GM18868 (cell line): ENCODE results near the gene DDX51.

ENCODE experiments used
- ATAC-seq: cut with Tn5 transposase; IDR thresholded peaks from one replicate; pipeline ENCODE4 v1.9.1; 2021; ENCODE audit warnings: mild to moderate bottlenecking, moderate library complexity; ENCODE audit not compliant: unreplicated experiment

The DDX51 gene, protein sequence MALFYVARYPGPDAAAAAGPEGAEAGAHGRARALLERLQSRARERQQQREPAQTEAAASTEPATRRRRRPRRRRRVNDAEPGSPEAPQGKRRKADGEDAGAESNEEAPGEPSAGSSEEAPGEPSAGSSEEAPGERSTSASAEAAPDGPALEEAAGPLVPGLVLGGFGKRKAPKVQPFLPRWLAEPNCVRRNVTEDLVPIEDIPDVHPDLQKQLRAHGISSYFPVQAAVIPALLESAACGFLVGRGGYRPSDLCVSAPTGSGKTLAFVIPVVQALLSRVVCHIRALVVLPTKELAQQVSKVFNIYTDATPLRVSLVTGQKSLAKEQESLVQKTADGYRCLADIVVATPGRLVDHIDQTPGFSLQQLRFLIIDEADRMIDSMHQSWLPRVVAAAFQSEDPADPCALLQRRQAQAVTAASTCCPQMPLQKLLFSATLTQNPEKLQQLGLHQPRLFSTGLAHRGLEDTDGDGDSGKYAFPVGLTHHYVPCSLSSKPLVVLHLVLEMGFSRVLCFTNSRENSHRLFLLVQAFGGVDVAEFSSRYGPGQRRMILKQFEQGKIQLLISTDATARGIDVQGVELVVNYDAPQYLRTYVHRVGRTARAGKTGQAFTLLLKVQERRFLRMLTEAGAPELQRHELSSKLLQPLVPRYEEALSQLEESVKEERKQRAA

DNA sequence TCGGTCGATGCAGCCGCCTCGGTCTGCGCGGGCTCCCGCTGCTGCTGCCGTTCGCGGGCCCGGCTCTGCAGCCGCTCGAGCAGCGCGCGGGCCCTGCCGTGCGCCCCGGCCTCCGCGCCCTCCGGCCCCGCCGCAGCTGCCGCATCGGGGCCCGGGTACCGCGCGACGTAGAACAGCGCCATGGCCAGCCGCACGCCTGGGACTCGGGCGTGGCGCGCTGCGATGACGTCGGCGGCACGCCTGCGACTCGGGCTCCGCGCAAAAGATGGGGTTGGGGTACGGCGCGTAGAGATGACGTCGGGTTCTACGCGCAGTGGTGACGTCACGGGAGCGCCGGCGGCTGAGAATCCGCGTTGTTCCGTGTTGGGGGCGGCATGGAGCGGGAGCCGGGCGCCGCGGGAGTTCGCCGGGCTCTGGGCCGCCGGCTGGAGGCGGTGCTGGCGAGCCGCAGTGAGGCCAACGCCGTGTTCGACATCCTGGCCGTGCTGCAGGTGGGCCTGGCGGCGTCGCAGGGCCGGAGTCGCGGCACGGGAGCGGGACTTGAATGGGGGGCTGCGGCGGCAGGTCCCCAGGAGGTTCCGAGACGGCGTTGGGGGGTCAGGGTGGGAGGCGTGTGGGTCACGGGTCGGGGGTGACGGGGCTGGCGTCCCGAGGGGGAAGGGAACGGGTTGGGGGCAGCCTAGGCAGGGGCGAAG lies at the start of gene DDX51, which contains the start of gene NOC4L:
DDX51 (minus strand) TSS at position 205 of the 695 bp plus-strand sequence; CDS start at position 182, 23 bp downstream.
NOC4L (plus strand) TSS at position 343 of the 695 bp plus-strand sequence; CDS start at position 375, 32 bp downstream.
- peak; percentile 87 for ATAC-seq

DNA sequence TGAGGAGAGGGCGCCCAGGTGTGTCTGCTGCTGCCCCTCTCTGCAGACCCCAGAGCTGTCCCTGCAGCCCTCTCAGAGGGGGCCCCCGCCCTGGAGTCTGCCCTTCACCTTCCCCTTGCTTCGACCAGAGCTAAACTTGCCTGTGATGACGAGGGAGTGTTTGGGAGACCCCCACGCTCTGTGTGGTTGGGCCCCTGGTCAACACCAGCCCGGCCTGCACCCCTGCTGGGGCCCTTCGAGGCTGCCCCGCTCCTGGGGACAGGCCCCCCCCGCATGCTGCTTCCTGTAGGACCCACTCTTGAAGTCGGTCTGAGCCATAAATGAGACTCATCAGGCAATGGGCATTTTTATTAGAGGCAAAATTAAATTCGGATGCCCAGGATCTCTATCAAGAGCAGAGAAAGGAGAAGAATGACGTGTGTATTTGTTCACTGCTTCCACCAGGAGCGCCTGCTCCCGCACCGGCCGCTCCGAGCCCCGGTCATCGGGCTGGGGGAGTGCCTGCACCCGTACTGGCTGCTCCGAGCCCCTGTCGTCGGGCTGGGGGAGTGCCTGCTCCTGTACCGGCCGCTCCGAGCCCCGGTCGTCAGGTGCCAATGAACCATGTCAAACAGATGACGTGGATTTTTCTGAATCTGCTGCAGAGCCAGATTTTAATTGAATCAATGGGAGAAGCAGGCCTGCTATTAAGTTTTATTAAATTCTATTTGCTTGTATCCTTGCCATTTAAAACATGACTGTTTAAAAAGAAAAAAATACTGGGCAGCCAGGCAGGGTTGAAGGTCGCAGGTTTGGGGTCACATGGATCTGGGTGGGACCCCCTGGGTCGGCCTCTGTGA lies 47.8 kb upstream of the DDX51 start:
- no peak for ATAC-seq

DNA sequence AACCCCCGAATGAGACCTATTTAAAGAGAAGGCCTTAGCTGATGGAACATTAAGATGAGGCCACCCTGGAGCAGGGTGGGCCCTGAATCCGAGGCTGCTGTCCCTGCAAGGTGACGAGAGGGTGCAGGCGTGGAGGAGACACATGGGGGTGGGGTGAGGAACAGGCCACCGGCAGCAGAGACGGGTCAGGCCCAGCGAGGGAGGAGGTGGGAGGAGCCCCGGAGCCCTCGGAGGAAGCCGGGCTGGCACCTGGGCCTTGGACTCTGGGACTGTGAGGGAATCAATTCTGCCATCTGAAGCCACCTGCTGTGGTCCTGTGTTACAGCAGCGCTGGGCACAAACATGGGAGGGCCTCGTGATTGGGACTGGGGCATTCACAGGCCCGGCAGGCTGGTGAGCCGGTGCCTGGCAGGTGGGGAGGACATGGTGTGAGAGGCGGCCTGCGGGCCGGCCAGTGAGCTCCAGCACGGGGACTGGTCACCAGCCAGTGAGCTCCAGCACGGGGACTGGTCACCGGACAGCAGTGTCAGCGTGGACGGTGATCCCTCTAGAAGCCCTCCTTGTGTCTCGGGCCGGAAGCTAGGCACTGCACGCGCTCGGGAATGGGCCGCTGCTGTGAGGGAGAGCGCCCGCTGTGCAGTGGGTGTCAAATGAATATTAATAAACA lies 46.8 kb upstream of the DDX51 start:
- no peak for ATAC-seq

DNA sequence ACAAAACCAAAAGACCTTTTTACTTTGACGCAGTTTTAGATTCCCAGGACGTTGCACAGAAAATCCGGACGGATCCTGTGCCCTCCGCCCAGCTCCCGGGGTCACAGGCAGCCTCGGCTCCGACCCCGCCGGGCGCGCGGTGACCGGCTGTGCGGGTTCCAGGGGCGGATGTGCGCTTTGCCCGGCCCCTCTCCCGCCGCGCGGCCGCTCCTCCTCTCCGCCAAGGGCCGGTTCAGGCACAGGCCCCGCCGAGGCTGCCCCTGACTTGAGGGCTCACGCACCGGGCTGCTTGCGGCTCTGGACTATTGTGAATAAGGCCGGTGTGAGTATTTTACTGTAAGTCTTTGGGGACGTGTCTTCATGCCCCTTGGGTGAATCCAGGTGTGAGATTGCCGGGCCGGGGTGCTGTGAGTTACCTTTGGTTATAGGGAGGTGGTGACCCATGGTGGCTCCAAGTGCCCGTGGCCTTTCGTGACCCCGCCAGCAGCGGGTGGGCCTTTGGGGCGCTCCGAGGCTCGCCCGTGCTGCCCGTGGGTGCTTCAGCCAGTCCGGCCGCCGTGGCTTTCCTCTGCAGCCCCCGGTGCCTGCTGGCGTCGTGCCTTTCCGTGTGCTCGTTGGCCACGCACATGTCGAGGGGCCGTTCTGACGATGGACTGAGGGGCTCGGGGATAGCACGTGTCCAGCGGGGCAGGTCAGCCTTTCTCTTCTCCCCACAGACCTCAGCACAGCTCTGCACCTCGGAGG lies 46.1 kb upstream of the DDX51 start:
- no peak for ATAC-seq

DNA sequence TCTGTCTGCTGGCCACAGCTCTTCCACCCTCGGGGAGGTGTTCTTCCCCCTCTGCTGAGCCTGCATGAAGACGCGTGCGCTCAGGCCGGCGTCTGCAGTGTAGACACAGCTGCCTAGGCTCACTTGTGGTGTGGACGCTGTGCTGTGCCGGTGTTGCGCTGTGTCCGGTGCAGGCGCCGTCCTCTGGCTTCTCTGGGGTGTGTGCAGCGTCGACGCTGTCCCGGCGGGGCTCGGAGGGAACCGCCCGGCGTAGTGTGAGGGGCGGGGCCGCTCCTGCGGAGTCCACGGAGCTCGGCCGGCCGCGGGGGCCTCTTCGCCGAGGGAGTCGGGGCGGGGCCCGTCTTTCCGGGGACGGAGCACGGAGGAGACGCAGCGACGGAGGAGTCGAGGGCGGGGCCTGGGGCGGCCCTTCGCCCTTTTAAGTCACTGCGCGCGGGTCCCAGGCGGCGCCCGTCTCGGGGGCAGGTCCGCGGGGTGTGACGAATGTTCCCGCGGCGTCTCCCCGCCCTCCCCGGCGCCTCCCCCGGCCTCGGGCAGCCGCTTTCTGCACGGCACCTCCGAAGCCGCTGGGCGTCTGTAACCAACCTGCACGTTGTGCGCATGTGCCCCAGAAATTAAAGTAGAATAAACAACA lies 45.4 kb upstream of the DDX51 start:
- ATAC-seq: peak; percentile 91

DNA sequence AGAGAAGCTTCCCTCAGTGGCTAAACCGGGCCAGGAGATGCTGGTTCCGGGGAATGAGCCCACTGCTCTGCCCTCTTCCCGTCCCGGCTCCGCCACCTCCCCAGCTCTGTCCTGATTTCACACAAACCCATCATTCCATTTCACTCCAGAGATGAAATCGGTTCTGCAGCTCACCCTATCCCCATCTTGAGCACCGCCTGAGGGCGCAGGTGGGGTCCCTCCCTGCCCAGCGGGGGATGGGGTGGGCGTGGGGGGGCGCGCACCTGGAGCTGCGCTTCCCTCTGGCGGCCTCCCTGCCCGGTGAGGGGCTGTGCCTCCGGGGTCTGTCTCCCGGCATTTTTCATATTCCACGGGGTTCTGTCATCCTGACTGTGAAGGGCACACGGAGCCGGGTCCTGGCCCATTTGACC lies 44.8 kb upstream of the DDX51 start:
- ATAC-seq: no peak

DNA sequence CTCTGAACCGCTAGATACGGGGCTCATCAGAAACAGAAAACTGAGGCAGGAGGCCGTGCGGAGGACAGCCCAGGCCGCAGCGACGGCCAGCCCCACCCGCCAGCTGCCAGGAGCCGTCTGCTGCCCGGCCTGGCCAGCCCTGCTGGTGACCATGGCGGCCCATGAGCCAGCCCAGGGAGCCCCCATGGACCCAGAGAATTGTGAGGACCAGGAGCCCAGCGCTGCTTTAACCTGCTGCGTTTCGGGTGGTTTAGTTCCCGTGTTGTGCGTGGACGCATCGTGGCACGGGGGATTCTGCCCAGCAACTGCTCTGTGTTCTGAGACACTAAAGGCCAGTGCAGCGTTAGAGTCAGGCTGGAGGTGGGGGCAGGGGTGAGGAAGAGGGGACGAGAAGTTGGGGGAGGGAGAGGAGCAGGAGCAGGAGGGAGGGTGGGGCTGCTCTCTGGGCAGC lies 44.4 kb upstream of the DDX51 start:
- no peak for ATAC-seq

DNA sequence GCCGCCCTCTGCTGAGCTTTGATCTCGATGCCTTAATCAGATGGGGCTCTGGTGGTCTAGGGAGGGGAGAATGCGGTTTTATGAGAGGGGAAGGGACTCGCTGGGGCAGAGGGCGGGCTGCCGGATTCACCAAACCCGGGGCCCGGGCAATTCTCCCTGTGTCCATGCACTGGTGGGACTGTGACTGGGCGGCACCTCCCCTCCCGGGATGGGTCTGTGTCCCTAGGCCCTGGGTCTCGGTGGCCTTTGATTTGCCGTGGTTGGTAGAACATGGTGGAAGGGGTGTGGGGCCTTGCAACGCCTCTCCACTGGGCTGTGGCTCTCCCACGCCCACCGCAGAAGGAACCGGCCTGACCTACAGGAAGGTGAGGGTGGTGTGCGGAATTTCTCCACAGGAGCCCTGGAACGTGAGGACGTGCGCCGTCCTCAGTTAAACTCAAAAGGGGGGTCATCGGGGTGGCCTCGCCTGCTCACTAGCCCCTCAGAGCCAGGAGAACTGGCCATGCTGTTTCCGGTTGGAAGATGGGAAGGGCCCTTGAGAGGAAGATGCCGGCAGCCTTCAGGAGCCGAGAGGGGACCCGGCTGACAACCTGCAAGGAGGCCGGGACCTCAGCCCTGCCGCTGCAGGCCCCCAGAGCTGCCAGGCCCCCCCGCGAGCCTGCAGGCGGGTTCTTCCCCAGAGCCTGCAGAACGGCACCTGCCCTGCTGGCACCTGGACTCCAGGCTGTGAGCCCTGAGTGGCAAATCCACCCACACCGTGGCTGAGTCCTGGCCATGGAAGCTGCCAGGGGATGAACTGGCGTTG lies 43.7 kb upstream of the DDX51 start:
- no peak for ATAC-seq

DNA sequence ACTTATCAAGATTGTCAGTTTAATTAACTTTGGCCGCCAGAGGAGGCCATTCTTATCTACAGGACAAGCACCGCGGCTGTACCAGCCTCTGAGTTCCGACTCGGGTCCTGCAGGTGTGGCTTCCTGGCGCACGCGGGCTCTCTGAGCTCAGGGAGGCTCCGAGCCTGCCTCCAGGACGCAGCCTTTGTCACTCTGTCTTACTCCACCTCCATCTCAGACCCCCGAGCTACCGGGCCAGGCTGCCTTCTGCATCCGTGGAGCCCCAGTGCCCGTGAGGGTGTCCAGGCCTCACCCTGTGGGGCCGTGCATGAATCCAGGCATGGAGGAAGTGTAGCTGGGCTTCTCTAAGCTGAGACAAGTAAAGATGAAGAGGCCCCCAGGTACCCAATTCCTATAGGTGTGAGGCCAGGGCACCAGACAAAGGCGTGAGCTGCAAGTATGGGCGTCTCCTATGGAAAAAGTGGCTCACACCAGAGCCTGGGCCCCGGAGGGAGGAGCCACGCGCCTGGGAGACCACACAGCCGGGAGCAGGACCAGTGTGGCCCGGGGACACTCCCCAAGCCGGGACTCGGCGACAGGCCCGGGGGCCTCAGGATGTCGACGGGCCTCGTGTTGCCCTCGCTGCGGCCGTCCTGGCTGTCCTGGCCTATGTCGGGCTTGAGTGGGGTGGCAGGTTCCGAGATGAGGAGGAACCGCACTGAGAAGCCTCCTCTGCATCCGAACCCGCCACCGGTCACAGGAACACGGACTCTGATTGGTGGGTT lies 42.9 kb upstream of the DDX51 start:
- ATAC-seq: no peak

DNA sequence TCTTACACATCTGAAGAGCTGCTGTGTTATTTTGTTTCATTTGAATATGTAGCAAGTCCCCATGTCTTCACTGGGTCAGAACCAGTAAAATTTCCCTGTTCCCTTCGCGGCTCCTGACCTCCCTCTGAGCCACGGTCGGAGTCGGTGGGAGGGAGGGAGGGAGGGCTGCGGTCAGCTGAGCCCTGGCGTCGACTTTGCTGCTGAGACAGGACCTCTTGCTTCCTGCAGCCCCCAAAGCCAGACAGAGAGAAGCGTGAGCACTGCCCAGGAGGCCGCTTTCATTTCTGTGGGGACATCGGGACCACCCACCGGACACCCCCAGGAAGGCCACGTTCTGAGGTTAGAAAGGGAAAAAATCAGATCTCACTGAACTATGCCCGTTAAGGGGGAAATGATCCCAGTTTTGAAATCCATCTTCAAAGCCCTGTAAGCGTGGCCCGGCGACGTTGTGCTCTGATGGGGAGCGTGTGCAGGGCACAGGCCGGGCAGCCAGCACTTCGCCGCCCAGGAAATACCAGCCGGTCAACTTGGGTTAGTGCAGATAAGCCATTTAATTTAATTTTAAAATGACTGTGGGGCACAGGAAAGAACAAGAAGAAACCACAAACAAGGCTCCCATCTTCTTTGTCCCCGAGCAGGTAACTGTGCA lies 42.2 kb upstream of the DDX51 start:
- ATAC-seq: no peak

DNA sequence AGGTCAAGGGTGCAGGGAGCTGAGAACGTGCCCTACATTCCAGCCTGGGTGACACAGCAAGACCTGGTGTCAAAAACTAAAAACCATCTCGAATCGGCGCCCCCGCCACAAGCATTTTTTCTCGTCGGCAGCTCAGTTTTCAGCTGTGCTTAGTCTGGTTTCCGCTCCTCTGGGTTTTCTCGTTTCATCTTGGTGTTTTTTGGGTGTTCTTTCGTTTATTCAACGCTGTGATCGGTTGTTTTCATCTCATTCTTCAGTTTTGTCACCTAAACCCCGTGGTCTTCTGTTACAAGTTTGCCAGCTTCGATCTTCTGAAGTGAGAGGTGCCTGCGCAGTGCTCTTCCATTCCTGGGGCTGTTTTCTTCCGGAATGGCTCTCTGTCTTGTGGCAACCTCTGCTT lies 41.6 kb upstream of the DDX51 start:
- no peak for ATAC-seq

DNA sequence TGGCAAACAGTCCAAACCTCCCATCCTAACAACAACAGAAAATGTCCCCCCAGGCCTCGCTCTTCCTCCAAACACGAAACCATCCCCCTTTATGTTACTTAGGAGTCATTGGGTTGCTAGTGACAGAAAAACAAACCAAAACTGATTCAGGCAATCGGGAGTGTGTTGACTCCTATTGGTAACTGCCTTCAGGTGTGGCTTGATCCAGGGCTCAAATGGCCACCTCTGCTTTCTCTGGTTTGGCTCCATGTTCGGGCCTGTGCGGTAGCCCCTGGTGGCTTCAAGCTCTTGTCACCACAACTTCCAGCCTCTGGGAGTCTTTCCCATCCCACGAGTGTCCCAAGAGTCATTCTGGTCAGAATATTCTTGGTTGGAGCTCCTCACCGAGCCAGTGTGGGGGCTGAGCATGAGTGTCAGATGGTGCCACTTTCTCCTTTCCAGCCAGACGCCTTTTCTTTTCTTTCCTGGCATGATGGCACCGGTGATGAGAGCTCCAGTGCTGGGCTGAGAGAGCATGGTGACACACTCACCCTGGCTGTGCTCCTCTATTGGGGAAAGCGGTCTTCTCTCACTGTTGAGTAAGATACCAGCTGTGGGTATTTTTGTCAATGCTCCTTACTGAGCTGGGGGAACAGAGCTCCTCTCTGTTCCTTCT lies 38.7 kb upstream of the DDX51 start:
- no peak for ATAC-seq

DNA sequence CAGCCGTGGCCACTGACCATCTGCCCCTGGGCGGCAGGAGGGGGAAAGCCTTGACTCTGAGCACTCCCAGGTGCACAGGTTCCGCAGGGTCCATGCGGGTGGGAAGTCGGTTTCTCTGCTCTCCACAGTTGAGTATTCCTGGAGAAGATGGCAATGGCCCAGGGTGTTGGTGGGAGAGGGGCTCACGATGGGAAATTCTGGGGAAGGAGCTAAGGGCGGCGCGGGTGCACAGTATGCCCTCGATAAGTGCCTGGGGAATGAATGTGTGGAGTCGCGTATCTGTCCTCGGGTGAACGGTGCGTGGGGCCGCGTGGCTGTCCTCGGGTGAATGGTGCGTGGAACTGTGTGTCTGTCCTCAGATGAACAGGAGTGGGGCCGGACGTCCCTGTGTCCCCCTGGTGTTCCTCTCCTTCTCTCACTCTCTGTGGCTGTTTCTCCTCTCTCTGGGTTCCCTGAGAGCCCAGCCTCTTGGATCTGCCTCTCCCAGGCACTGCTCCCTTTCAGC lies 38.1 kb upstream of the DDX51 start:
- ATAC-seq: no peak

DNA sequence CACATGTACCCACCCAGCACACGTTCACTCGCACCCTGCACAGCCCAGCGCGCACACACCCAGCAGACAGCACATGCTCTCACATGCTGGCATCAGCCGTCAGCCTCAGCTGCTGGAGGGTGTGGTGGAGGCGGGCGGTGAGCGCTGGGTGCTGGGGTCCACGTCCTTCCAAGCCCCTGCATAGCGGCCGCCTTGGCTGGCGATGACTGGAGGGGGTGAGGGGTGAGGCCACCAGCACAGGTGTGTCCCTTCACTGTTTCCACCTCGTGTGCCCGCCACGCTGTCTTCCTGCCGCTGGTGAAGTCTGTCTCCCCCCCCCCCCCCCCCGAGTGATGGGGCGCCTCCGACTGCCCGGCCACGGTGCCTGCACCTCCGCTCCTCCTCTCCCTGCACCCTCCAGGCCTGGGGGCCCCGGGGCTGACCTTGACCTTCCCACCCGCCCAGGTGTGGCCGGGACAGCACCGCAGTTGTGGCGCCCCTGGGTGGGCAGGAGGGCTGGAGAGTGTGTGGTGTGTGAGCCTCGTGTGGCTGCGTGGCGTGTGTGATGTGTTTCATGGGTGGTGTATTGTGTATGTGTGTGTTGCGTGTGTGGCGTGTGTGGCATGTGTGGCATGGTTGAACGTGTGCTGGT lies 37.6 kb upstream of the DDX51 start:
- ATAC-seq: no peak

DNA sequence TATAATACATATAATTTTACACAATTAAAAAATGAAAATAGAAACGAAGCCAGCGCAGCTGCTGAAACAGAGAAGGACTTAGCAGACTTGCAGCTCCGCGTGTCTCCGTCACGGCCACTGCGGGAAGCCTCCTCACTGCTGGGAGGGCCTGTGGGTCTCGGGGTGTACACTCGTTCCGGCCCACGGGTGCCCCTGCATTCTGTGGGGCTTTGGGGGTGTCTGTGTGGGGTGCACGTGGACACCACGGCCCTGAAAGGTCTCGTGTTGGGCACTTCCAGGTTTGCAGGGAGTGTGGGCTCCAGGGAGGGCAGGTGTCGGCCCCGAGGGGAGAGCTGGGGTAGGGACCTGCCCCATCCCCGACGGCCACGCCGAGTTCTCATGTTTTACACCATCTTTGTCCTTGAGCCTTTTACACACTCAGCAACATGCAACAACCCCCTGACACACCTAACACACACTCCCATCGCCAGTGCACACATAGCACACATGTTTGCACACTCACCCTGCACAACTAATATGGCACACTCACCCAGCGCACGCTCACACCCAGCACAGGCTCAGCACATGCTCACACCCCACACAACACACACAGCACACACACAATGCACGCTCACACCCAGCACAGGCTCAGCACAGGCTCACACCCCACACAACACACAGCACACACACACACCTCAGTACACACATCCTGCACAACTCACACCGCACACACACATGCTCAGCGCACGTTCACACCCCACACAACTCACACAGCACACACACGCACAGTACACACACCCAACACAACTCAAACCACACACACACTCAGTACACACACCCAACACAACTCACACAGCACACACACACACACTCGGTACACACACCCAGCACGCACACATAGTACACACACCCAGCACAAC lies 36.8 kb upstream of the DDX51 start:
- ATAC-seq: no peak
